ENCODE measurements around the gene EBP.

EBP gene

GRCh38 chrX:48558271-48558670, 36.7 kb downstream of the EBP start:
- FAIRE-seq: no peak
- DNase-seq (ENCODE audit: insufficient read length, low spot score): peak; percentile 25
- no peak for TF ChIP-seq POLR2A (IDR thresholded peaks at IDR 0.05; ENCODE audit: low read depth, low read length)

- FAIRE-seq (no peak), DNase-seq (ENCODE audit: insufficient read length, low spot score) (no peak)
- no peak for TF ChIP-seq POLR2A (IDR thresholded peaks at IDR 0.05; ENCODE audit: low read depth, low read length)
Observed at GRCh38 chrX:48559636-48560035, 38.0 kb downstream of the EBP start.

- FAIRE-seq: no peak
- TF ChIP-seq POLR2A (IDR thresholded peaks at IDR 0.05; ENCODE audit: low read depth, low read length): no peak
- no peak for DNase-seq (ENCODE audit: insufficient read length, low spot score)
Observed at GRCh38 chrX:48560056-48560455, 38.4 kb downstream of the EBP start.

- FAIRE-seq: no peak
- no peak for TF ChIP-seq POLR2A (IDR thresholded peaks at IDR 0.05; ENCODE audit: low read depth, low read length)
- DNase-seq (ENCODE audit: insufficient read length, low spot score): no peak
Observed at GRCh38 chrX:48560681-48561080, 39.1 kb downstream of the EBP start.

GRCh38 chrX:48569958-48570357, 48.4 kb downstream of the EBP start:
- DNase-seq (ENCODE audit: insufficient read length, low spot score) (no peak), FAIRE-seq (no peak)
- no peak for TF ChIP-seq POLR2A (IDR thresholded peaks at IDR 0.05; ENCODE audit: low read depth, low read length)

- no peak for FAIRE-seq
- no peak for DNase-seq (ENCODE audit: insufficient read length, low spot score)
- TF ChIP-seq POLR2A (IDR thresholded peaks at IDR 0.05; ENCODE audit: low read depth, low read length): no peak
Observed at GRCh38 chrX:48573690-48574269, 52.2 kb downstream of the EBP start.

- DNase-seq (ENCODE audit: insufficient read length, low spot score): peak; percentile 52
- no peak for FAIRE-seq
Observed at GRCh38 chrX:48574270-48575266, 53.0 kb downstream of the EBP start, which contains the start of gene RBM3. TSS of gene RBM3 (plus strand) at chrX:48574484. CDS start at chrX:48575181, 697 bp downstream.

GRCh38 chrX:48575642-48576041, 54.0 kb downstream of the EBP start:
- no peak for FAIRE-seq
- no peak for DNase-seq (ENCODE audit: insufficient read length, low spot score)
- no peak for TF ChIP-seq POLR2A (IDR thresholded peaks at IDR 0.05; ENCODE audit: low read depth, low read length)

More at GRCh38 chrX:48574270-48575266, 53.0 kb downstream of the EBP start, which contains the start of gene RBM3:
- TF ChIP-seq POLR2A (IDR thresholded peaks at IDR 0.05; ENCODE audit: low read depth, low read length): peak; percentile 65

- no peak for TF ChIP-seq POLR2A (IDR thresholded peaks at IDR 0.05; ENCODE audit: low read depth, low read length)
- FAIRE-seq (no peak), DNase-seq (ENCODE audit: insufficient read length, low spot score) (no peak)
Observed at GRCh38 chrX:48576108-48576507, 54.5 kb downstream of the EBP start.
